ENCODE results near the gene MACF1.
A peak's percentile ranks its signal among the peaks of the same experiment; 100 is the strongest.

Gene MACF1

DNA sequence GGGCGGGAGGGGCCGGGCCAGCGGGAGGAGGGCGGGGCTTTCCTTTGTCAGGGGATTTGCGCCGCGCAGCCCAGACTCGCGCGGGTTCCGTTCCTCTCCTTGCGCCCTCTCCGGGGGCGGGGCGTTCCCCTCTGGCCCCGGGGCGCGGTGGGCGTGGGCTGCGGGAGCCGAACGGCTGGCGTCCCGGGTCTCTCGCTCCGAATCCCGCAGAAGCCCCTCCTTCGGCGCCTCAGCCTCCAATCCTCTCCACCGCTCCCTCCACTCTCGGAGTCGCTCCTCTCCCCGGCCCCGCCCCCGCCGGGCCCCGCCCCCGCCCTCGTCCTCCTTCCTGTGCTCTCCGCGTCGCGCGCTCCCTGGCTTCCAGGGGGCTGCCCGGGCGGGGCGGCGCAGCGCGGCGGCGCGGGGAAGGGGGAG, 204.2 kb downstream of the MACF1 start:
- H2AFZ ChIP-seq (ENCODE audit: low read depth, low read length): peak overlapping the region; percentile 33
- H4K91ac ChIP-seq (ENCODE audit: low read length): peak overlapping the region; percentile 73
- no peaks in the 10 kb centered on the region for H3K27me3 ChIP-seq (ENCODE audit: control insufficient read depth in 1 of 2, insufficient read depth in 1 of 2, low read length in 2 of 2)
- H2BK120ac ChIP-seq (ENCODE audit: low read depth, low read length): peak overlapping the region; percentile 81
- no peaks in the 10 kb centered on the region for H3K9me3 ChIP-seq (ENCODE audit: control insufficient read depth, low read length)
- peak overlapping the region; percentile 71 for H3K4me2 ChIP-seq (ENCODE audit: low read length, poor library complexity, severe bottlenecking)
- peak overlapping the region; percentile 96 for H3K27ac ChIP-seq (ENCODE audit: low read length, poor library complexity, severe bottlenecking)
- H3K4me3 ChIP-seq (ENCODE audit: insufficient read depth in 1 of 2, low read depth in 1 of 2, low read length in 2 of 2): peak overlapping the region; percentile 84 to 87
- peak overlapping the region; percentile 94 for H3K9ac ChIP-seq (ENCODE audit: low read length)
- no peak overlapping the region for H4K8ac ChIP-seq (ENCODE audit: low read length)
- no peak overlapping the region for H2AK5ac ChIP-seq (ENCODE audit: low read length, severe bottlenecking)
- no peak overlapping the region for H3K14ac ChIP-seq (ENCODE audit: low read length in 2 of 2)
- DNase-seq: peak; percentile 96
- H3K36me3 ChIP-seq (ENCODE audit: control insufficient read depth in 1 of 2, insufficient read depth in 2 of 2, low read depth in 1 of 2, low read length in 2 of 2): peaks cover 9 to 12% of the 10 kb centered on the region in 2 experiments
- H2BK15ac ChIP-seq (ENCODE audit: low read depth, poor library complexity, severe bottlenecking): peak overlapping the region; percentile 56
- H3K4ac ChIP-seq (ENCODE audit: low read depth in 1 of 2, low read length in 2 of 2): peak overlapping the region in 1 of 2 experiments; percentile 55
- WGBS: 2% methylated on average over 17 of the region's 53 CpGs
- H3K79me1 ChIP-seq (replicated peaks; ENCODE audit: low read length, poor library complexity, severe bottlenecking): peaks cover 1% of the 10 kb centered on the region
- H2BK5ac ChIP-seq (ENCODE audit: low read depth, low read length, poor library complexity, severe bottlenecking): peak overlapping the region; percentile 91
- peaks cover 14% of the 10 kb centered on the region for H3K4me1 ChIP-seq (ENCODE audit: control insufficient read depth, insufficient read depth, low read depth, low read length)
- peak overlapping the region in 1 of 2 experiments; percentile 32 for H3K23ac ChIP-seq (ENCODE audit: low read length in 2 of 2)
- no peak overlapping the region for H2BK12ac ChIP-seq (ENCODE audit: low read length in 2 of 2)
- H3K18ac ChIP-seq (ENCODE audit: low read depth in 1 of 2, low read length in 2 of 2): peak overlapping the region in 1 of 2 experiments; percentile 50

DNA sequence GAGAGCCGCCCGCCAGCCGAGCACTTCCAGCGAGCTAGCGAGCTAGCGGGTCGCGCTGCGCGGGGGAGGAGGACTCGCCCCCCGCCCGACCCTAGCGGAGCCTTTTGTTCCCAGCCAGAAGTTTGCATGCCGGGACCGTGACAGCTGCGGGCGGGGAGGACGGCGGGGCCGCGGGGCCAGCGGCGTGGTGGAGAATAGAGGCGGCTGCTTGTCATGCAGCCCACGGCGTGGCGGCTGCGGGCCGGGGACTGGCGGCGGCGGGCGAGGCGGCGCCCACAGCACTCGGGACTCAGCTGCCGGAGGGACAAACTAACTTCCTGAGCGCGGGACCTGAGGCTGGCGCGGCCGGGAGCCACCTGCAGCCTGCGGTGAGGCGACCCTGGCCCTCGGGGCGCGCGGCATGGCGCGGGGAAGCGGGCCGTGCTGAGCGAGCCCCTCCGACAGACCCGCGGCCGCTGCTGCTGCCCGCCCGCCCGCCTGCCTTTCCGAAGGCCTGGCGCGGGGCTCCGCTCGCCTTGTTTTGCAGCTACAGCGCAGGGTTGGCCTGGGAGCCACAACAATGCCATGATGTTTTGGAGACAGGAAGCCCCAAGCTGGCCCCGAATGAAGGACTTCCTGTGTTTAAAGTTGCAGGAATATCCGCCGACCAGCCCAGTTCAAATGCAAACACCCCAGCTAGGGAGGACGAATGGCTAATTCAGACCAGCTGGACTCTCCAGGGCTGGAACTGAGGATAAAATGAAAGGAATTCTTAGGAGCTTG, 204.7 kb downstream of the MACF1 start:
- Histone ChIP-seq H3K4me1 (ENCODE audit: control insufficient read depth, insufficient read depth, low read depth, low read length) (peaks cover 19% of the 10 kb centered on the region), H3K27ac (ENCODE audit: low read length, poor library complexity, severe bottlenecking) (peak overlapping the region; percentile 90), H4K91ac (ENCODE audit: low read length) (peak overlapping the region; percentile 73), H3K36me3 (ENCODE audit: control insufficient read depth in 1 of 2, insufficient read depth in 2 of 2, low read depth in 1 of 2, low read length in 2 of 2) (peaks cover 15 to 18% of the 10 kb centered on the region in 2 experiments), H3K4me2 (ENCODE audit: low read length, poor library complexity, severe bottlenecking) (peak overlapping the region; percentile 49), H3K14ac (ENCODE audit: low read length in 2 of 2) (peak overlapping the region in 1 of 2 experiments; percentile 61), H2AK5ac (ENCODE audit: low read length, severe bottlenecking) (peak overlapping the region; percentile 35), H3K23ac (ENCODE audit: low read length in 2 of 2) (peak overlapping the region in 1 of 2 experiments; percentile 46), H2BK5ac (ENCODE audit: low read depth, low read length, poor library complexity, severe bottlenecking) (peak overlapping the region; percentile 83), H2BK120ac (ENCODE audit: low read depth, low read length) (peak overlapping the region; percentile 39), H3K79me1 (replicated peaks; ENCODE audit: low read length, poor library complexity, severe bottlenecking) (peaks cover 1% of the 10 kb centered on the region), H3K4ac (ENCODE audit: low read depth in 1 of 2, low read length in 2 of 2) (peak overlapping the region; percentile 42 to 49), H2BK15ac (ENCODE audit: low read depth, poor library complexity, severe bottlenecking) (peak overlapping the region; percentile 94), H3K27me3 (ENCODE audit: control insufficient read depth in 1 of 2, insufficient read depth in 1 of 2, low read length in 2 of 2) (no peaks in the 10 kb centered on the region), H2BK12ac (ENCODE audit: low read length in 2 of 2) (peak overlapping the region; percentile 15 to 61), H3K9ac (ENCODE audit: low read length) (peak overlapping the region; percentile 91), H3K18ac (ENCODE audit: low read depth in 1 of 2, low read length in 2 of 2) (peak overlapping the region; percentile 50 to 89), H3K4me3 (ENCODE audit: insufficient read depth in 1 of 2, low read depth in 1 of 2, low read length in 2 of 2) (peak overlapping the region; percentile 83 to 87), H3K9me3 (ENCODE audit: control insufficient read depth, low read length) (no peaks in the 10 kb centered on the region), H2AFZ (ENCODE audit: low read depth, low read length) (no peak overlapping the region), H4K8ac (ENCODE audit: low read length) (peak overlapping the region; percentile 66)
- DNase-seq: peak; percentile 76
- under 1% methylated on average over 66 of the region's 71 CpGs for WGBS

DNA sequence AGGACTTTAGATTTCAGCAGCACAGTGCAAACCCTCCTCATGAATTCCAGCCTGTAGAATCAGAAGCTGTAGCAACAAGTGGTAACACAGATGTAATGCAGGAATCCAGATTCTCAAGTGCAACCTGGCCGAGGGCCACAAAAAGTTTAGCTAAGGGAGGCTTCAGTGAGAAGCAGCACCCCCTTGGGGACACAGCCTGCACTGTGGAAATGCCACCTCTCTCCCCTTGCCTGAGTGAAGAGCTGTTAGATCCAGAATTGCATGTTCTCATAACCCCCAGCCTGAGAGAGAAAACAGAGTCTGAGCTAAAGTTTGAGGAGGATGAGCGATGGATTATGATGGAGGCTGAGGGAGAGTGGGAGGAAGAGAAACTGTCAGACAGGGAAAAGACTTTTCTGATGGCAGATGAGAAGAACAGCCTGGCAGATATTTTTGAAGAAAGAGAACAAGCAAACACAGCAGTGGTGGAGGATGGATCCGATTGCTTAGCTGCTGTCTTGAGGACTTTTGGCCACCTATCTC, 206.5 kb downstream of the MACF1 start:
- 48% methylated on average over 3 of the region's 3 CpGs for WGBS

More for the DNA sequence above, 206.5 kb downstream of the MACF1 start:
- peaks cover 17% of the 10 kb centered on the region for H3K4me1 ChIP-seq (ENCODE audit: control insufficient read depth, insufficient read depth, low read depth, low read length)
- H3K27me3 ChIP-seq (ENCODE audit: control insufficient read depth in 1 of 2, insufficient read depth in 1 of 2, low read length in 2 of 2): no peaks in the 10 kb centered on the region
- no peak overlapping the region for H2BK5ac ChIP-seq (ENCODE audit: low read depth, low read length, poor library complexity, severe bottlenecking)
- DNase-seq: peak; percentile 94
- H3K18ac ChIP-seq (ENCODE audit: low read depth in 1 of 2, low read length in 2 of 2): no peak overlapping the region
- H3K4me2 ChIP-seq (ENCODE audit: low read length, poor library complexity, severe bottlenecking): peak overlapping the region; percentile 49
- H3K14ac ChIP-seq (ENCODE audit: low read length in 2 of 2): no peak overlapping the region
- H3K36me3 ChIP-seq (ENCODE audit: control insufficient read depth in 1 of 2, insufficient read depth in 2 of 2, low read depth in 1 of 2, low read length in 2 of 2): peaks cover 15 to 29% of the 10 kb centered on the region in 2 experiments
- no peak overlapping the region for H3K23ac ChIP-seq (ENCODE audit: low read length in 2 of 2)
- H4K91ac ChIP-seq (ENCODE audit: low read length): no peak overlapping the region
- no peaks in the 10 kb centered on the region for H3K9me3 ChIP-seq (ENCODE audit: control insufficient read depth, low read length)
- H4K8ac ChIP-seq (ENCODE audit: low read length): no peak overlapping the region
- H2BK15ac ChIP-seq (ENCODE audit: low read depth, poor library complexity, severe bottlenecking): no peak overlapping the region
- H3K4ac ChIP-seq (ENCODE audit: low read depth in 1 of 2, low read length in 2 of 2): no peak overlapping the region
- no peaks in the 10 kb centered on the region for H3K79me1 ChIP-seq (replicated peaks; ENCODE audit: low read length, poor library complexity, severe bottlenecking)
- H2BK12ac ChIP-seq (ENCODE audit: low read length in 2 of 2): no peak overlapping the region
- H2AFZ ChIP-seq (ENCODE audit: low read depth, low read length): no peak overlapping the region
- peak overlapping the region; percentile 91 for H3K9ac ChIP-seq (ENCODE audit: low read length)
- no peak overlapping the region for H2BK120ac ChIP-seq (ENCODE audit: low read depth, low read length)
- no peak overlapping the region for H2AK5ac ChIP-seq (ENCODE audit: low read length, severe bottlenecking)
- peak overlapping the region; percentile 61 to 83 for H3K4me3 ChIP-seq (ENCODE audit: insufficient read depth in 1 of 2, low read depth in 1 of 2, low read length in 2 of 2)
- peak overlapping the region; percentile 90 for H3K27ac ChIP-seq (ENCODE audit: low read length, poor library complexity, severe bottlenecking)

Data from mesenchymal stem cell (in vitro differentiated cells and primary cell).